HG03064 (cell line): ENCODE results near the gene AP1G2.

Source experiments
- ATAC-seq: cut with Tn5 transposase; IDR thresholded peaks from one replicate; pipeline ENCODE4 v1.9.1; 2021; ENCODE audit warnings: low read depth; ENCODE audit not compliant: unreplicated experiment

The AP1G2 gene

DNA sequence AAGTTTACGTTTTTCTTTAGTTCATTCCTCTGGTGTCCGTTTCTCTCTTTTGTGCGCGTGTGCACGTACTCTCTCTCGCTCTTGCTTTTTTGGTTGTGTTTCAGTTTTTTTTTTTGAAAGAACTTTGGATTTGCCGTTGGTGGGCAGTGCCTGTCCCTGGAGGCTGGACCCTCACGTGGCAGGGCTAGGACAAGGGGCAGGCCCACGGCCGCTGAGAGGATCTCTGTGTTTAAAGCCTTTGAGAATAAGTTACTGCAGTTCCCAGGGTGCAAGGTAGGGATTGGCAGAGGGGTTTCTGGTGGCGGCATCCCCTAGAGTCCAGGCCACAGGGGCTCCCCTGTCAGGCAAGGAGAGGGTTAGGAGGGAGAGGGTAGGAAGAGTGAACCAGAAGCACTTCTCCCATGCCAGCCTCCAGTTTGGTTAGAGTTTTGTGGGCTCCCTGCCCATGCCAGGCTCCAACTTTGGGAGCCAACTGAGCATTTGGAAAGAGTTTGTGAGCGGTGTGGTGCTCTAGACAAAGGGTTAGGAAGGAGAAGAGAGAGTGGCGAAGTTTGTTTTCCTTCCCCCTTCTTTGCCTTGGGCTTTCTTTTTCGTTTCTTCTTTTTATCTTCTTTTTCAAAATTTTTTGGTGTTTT lies 46.6 kb downstream of the AP1G2 start:
- ATAC-seq = no peak

DNA sequence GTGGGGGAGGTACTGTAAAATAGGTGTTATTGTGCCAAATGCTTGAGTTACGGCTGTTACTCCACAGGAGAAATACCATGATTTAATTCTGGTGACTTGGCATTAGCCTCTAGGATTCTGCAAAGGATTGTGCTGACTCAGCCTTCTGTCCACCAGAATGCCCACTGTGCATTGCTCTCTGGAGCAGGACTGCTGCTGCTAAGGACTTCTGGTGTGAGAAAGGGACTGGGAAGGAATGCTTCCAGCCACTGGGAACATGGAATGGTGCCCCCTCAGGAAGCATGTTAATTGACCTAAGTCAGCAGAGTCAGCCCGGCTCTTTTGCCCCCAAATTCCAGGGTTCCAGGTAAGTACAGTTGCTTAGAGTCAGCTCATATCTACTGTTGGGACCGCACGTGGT lies 48.9 kb downstream of the AP1G2 start:
- no peak for ATAC-seq

GRCh38 chr14:23517650-23518326 lies 49.8 kb downstream of the AP1G2 start:
- no peak for ATAC-seq

GRCh38 chr14:23514644-23514957 lies 53.0 kb downstream of the AP1G2 start:
- no peak for ATAC-seq

DNA sequence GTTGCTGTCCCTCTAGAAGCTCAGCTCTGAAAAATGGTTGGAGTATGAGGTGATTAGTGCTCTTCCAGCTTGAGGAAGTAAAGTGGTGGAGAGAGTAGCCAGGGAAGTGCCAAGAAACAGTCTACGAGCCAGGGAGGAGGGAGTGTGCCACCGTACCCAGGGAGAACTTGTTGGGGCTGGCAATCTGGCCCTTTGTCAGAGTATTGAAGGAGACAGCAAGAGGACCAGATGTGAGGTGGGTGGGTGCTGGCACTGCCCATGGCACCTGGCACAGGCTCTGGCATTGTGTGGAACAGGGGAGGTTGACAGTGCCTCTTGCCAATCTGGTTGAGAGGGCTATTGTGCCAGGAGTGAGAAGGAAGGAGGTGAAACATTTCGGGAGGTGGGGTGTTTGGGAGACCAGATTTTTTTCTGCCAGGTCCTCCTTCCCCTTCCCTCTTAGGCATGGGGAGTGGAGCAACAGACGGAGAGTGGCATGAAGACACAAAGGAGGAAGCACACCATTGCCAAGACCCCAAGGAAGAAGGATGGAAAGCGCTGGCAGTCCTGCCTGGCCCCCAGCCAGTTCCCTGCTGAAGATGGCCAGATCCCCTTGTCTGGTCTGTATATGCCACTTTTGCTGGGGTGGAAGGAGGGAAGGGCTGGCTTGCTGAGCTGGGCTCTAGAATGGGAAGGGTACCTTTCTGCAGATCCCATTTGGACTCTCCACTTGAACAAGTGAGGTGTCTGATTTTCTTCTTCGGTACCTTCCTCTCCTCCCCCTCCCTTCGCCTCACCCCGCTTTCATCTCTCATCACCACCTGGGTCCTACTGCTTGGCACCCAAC lies 53.6 kb downstream of the AP1G2 start:
- no peak for ATAC-seq

GRCh38 chr14:23513005-23513817 lies 54.4 kb downstream of the AP1G2 start:
- ATAC-seq = no peak

DNA sequence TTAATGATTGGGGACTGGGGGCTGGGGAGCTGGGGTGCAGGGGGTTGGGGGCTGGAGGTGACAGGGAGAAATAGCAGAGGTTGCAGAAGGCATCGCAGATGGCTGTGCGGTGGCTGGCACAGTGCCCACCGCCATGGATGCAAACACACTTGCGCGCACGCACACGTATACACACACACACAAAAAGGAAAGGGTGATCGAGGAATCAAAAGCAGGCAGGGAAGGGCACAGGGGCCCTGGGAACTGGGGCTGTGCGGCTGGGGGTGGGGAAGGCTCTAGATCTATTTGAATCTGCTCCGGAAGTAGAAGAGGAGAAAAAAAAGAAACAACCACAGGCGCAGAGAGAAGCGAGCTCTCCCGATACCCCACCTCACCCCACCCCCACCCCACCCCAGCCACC lies 55.4 kb downstream of the AP1G2 start:
- no peak for ATAC-seq
